GM12878 (cell line): ENCODE results near the gene POU6F2. TPM values are rescaled to one million over a fixed set of nuclear protein-coding genes. Genes with fewer than 3 reads are reported as not detected.

Source experiments
- ATAC-seq: fragments of 200-7000 bp; cut with Tn5 transposase; 3 replicates; pipeline ENCODE4 v1.9.1; 2020; ENCODE audit warnings: mild to moderate bottlenecking, moderate library complexity
- BruUV-seq: library from RNA; stranded (reverse); fragments of 400-500 nt; replicated peaks from 2 replicates; lab custom pipeline; 2021; lab: Mats Ljungman, UMichigan
- CTCF ChIA-PET: fragments of 300-600 bp; sonication (Branson Sonifier 250); formaldehyde crosslinking; extraction: SDS; loops from one replicate; lab custom pipeline; 2021; ENCODE audit warnings: inconsistent platforms; lab: Yijun Ruan, JAX
- POLR2A ChIA-PET: fragments of 350-600 bp; formaldehyde crosslinking; extraction: SDS; loops from one replicate; lab custom pipeline; 2021; ENCODE audit warnings: inconsistent platforms; lab: Charles Lee
- RAD21 ChIA-PET: fragments of 300-600 bp; sonication (Branson Sonifier 250); formaldehyde crosslinking; loops from one replicate; lab custom pipeline; 2023; ENCODE audit warnings: antibody characterized with exemption; ENCODE audit not compliant: unreplicated experiment; lab: Charles Lee
- SMC1A ChIA-PET: fragments of 300-600 bp; sonication (Branson Sonifier 250); formaldehyde crosslinking; loops from one replicate; lab custom pipeline; 2023; ENCODE audit not compliant: unreplicated experiment, uncharacterized antibody; lab: Charles Lee
- DNase-seq: peaks from one replicate; pipeline ENCODE4 v3.0.0-alpha.2; 2011; ENCODE audit warnings: low read depth, low spot score
- FAIRE-seq: peaks from 3 replicates; lab custom pipeline; 2011; peaks lifted over from hg19 to GRCh38; lab: Jason Lieb, UNC
- H2AFZ ChIP-seq: 2 replicates; pipeline ENCODE4 v1.6.0; 2011; ENCODE audit warnings: low read depth, low read length, control low read depth; ENCODE audit not compliant: control insufficient read depth
- H3K27ac ChIP-seq: 2 replicates; pipeline ENCODE4 v1.5.1; 2011; ENCODE audit warnings: control low read depth; ENCODE audit not compliant: control insufficient read depth, insufficient read depth
- H3K27me3 ChIP-seq, 2 experiments: replicated peaks in 1 of 2; 2 replicates each; pipeline versions ENCODE4 v1.6.0 to v1.6.1; 2011; ENCODE audit warnings: low read length in 1 of 2; ENCODE audit not compliant: control insufficient read depth in 2 of 2, insufficient read depth in 2 of 2
- H3K36me3 ChIP-seq, 2 experiments: 2 replicates each; pipeline ENCODE4 v1.5.1; 2011; ENCODE audit warnings: low read length in 1 of 2; ENCODE audit not compliant: control insufficient read depth in 2 of 2, insufficient read depth in 2 of 2
- H3K4me1 ChIP-seq: 2 replicates; pipeline ENCODE4 v1.6.1; 2011; ENCODE audit warnings: mild to moderate bottlenecking, low read length, moderate library complexity, mixed read lengths; ENCODE audit not compliant: control insufficient read depth, insufficient read depth
- H3K4me2 ChIP-seq: 2 replicates; pipeline ENCODE4 v1.6.0; 2011; ENCODE audit warnings: control low read depth; ENCODE audit not compliant: control insufficient read depth, insufficient read depth
- H3K4me3 ChIP-seq: fragments of 200-600 bp; sonication (generic); 2 replicates; pipeline ENCODE4 v1.5.1; 2016
- H3K79me2 ChIP-seq: 2 replicates; pipeline ENCODE4 v1.6.0; 2011; ENCODE audit warnings: low read length; ENCODE audit not compliant: control insufficient read depth, insufficient read depth
- H3K9ac ChIP-seq: 2 replicates; pipeline ENCODE4 v1.8.0; 2011; ENCODE audit warnings: low read length, control low read depth, mixed read lengths; ENCODE audit not compliant: control insufficient read depth, insufficient read depth
- H3K9me3 ChIP-seq: replicated peaks from 3 replicates; pipeline ENCODE4 v1.5.1; 2011; ENCODE audit warnings: mild to moderate bottlenecking, low read length; ENCODE audit not compliant: control insufficient read depth, insufficient read depth
- H4K20me1 ChIP-seq: 2 replicates; pipeline ENCODE4 v1.6.0; 2011; ENCODE audit not compliant: control insufficient read depth, insufficient read depth
- BACH1 ChIP-seq: fragments of 450-650 bp; IDR thresholded peaks from 2 replicates; pipeline ENCODE4 v1.6.1; 2017; ENCODE audit warnings: mild to moderate bottlenecking, borderline replicate concordance
- CREB1 ChIP-seq: IDR thresholded peaks from 2 replicates; pipeline ENCODE4 v1.6.1; 2012; ENCODE audit warnings: low read depth, mild to moderate bottlenecking, inconsistent platforms
- DPF2 ChIP-seq: fragments of 450-650 bp; IDR thresholded peaks from 2 replicates; pipeline ENCODE4 v1.6.1; 2017; ENCODE audit warnings: mild to moderate bottlenecking
- EGR1 ChIP-seq, 2 experiments: IDR thresholded peaks; 1 replicate in 1 of 2; 2 replicates in 1 of 2; pipeline ENCODE4 v1.6.1; 2011 to 2012; ENCODE audit warnings: low read depth in 2 of 2, low read length in 2 of 2, borderline replicate concordance in 1 of 2, mild to moderate bottlenecking in 1 of 2, moderate library complexity in 1 of 2
- ETV6 ChIP-seq, 2 experiments: fragments of 450-650 bp in 1 of 2; IDR thresholded peaks in 1 of 2; conservative IDR thresholded peaks in 1 of 2; 2 replicates each; pipeline ENCODE4 v1.6.1; 2014; ENCODE audit warnings: antibody characterized with exemption in 1 of 2, borderline replicate concordance in 1 of 2, low read depth in 1 of 2, mild to moderate bottlenecking in 1 of 2, moderate library complexity in 1 of 2
- FOS ChIP-seq: IDR thresholded peaks from 3 replicates; pipeline ENCODE4 v1.6.1; 2011; ENCODE audit warnings: borderline replicate concordance; ENCODE audit not compliant: insufficient read length; ENCODE audit errors: extremely low read depth
- FOXK2 ChIP-seq: fragments of 450-650 bp; IDR thresholded peaks from 2 replicates; pipeline ENCODE4 v1.6.1; 2017; ENCODE audit warnings: mild to moderate bottlenecking, moderate library complexity
- FOXM1 ChIP-seq: IDR thresholded peaks from 2 replicates; pipeline ENCODE4 v1.6.1; 2012; ENCODE audit warnings: low read depth, mild to moderate bottlenecking, inconsistent platforms, low read length, moderate library complexity
- MTA3 ChIP-seq: IDR thresholded peaks from 2 replicates; pipeline ENCODE4 v1.6.1; 2012; ENCODE audit warnings: low read length, inconsistent platforms, borderline replicate concordance
- RCOR1 ChIP-seq: conservative IDR thresholded peaks from 2 replicates; pipeline ENCODE4 v1.6.1; 2012; ENCODE audit warnings: low read depth, low read length, improper control_type of control experiment
- SIN3A ChIP-seq: IDR thresholded peaks from 2 replicates; pipeline ENCODE4 v1.6.1; 2012; ENCODE audit warnings: low read depth, low read length, improper control_type of control experiment
- SMARCA5 ChIP-seq: fragments of 450-650 bp; IDR thresholded peaks from 2 replicates; pipeline ENCODE4 v1.6.1; 2017; ENCODE audit warnings: mild to moderate bottlenecking
- SREBF1 ChIP-seq: IDR thresholded peaks from 2 replicates; pipeline ENCODE4 v1.6.1; 2012; ENCODE audit warnings: mild to moderate bottlenecking, low read length
- WRNIP1 ChIP-seq: IDR thresholded peaks from 2 replicates; pipeline ENCODE4 v1.6.1; 2011; ENCODE audit warnings: low read depth, low read length, improper control_type of control experiment, borderline replicate concordance
- ZNF217 ChIP-seq: fragments of 450-650 bp; IDR thresholded peaks from 2 replicates; pipeline ENCODE4 v1.6.1; 2017; ENCODE audit warnings: antibody characterized with exemption, mild to moderate bottlenecking
- WGBS: methylation state at CpG from one replicate; pipeline ENCODE4 v1.1.6; 2016; ENCODE audit warnings: low lambda C conversion rate; ENCODE audit not compliant: insufficient replicate concordance, insufficient coverage; ENCODE audit errors: missing lambda C conversion rate; 5-methylcytosine and 5-hydroxymethylcytosine counted together
- in situ Hi-C: fragments of 300-500 bp; cut with MboI; formaldehyde crosslinking; loops from 9 replicates; pipeline ENCODE4 v1.14.3; 2018; ENCODE audit warnings: mixed read lengths
- intact Hi-C: fragments of 100-400 bp; cut with micrococcal nuclease; formaldehyde crosslinking; loops from one replicate; pipeline ENCODE4 v1.14.2; 2022; ENCODE audit not compliant: unreplicated experiment
- polyA plus RNA-seq, 11 experiments: library from polyadenylated mRNA; depleted of rRNA in 4 of 11; unstranded in 6 of 11; stranded (reverse) in 5 of 11; fragments of >200 nt; fragmentation: Nextera tagmentation in 4 of 11; fragmentation: Illumina TruSeq in 1 of 11; extraction: Ambion mirVana in 4 of 11; extraction: Trizol in 1 of 11; gene quantifications; 1 replicate in 1 of 11; 2 replicates in 10 of 11; pipeline versions ENCODE4 v1.2.1 to v1.2.3, GENCODE V29; 2011 to 2016; ENCODE audit warnings: inconsistent platforms in 2 of 11, missing spikeins in 2 of 11, low read depth in 1 of 11
- total RNA-seq, 4 experiments: library from RNA; depleted of rRNA in 3 of 4; stranded (reverse); fragments of >200 nt in 3 of 4; fragmentation: Illumina TruSeq in 1 of 4; extraction: Trizol in 1 of 4; gene quantifications; 2 replicates each; pipeline versions ENCODE4 v1.2.1 to v1.2.3, GENCODE V29; 2013 to 2021

POU6F2 gene
- total and polyA plus RNA-seq, 10 of the 15 experiments (the other 5 are each of a cell fraction or from before 2014, with no cell fraction given): 0.10 TPM; not detected in 9

- CTCF ChIA-PET: interaction anchor here (0.7 kb wide), 1 partner anchor 9 kb away, joined by 3 read pairs; no protein-coding TSS in a partner anchor
- Histone ChIP-seq H3K4me2 (no peak overlapping the region), H2AFZ (no peak overlapping the region), H3K36me3 (no peaks in the 10 kb centered on the region), H3K9ac (no peak overlapping the region), H3K4me3 (no peak overlapping the region), H4K20me1 (no peaks in the 10 kb centered on the region), H3K79me2 (no peaks in the 10 kb centered on the region), H3K4me1 (no peaks in the 10 kb centered on the region), H3K27ac (no peak overlapping the region), H3K9me3 (no peaks in the 10 kb centered on the region), H3K27me3 (no peaks in the 10 kb centered on the region)
- BruUV-seq: no TSS peak
- DNase-seq (no peak), FAIRE-seq (no peak), ATAC-seq (no peak)
- RAD21 ChIA-PET: no interaction called here
- TF ChIP-seq EGR1 (IDR thresholded peaks at IDR 0.05; ENCODE audit: borderline replicate concordance in 1 of 2, low read depth in 2 of 2, low read length in 2 of 2): no peak
- no peak for TF ChIP-seq SREBF1
- no peak for TF ChIP-seq WRNIP1
- no peak for TF ChIP-seq SMARCA5
- TF ChIP-seq FOS: no peak
- 19% methylated on average over 2 of the region's 2 CpGs for WGBS
- in situ Hi-C loops: no loop called here
- intact Hi-C loops: no loop called here
- POLR2A ChIA-PET: no interaction called here
- SMC1A ChIA-PET: interaction anchor here (1.5 to 1.7 kb wide), 2 partner anchors 21 to 359 kb away, joined by 3 read pairs; no protein-coding TSS in a partner anchor
Measured at GRCh38 chr7:39094731-39095130, 117.0 kb downstream of the POU6F2 start.

- Histone ChIP-seq H3K9ac (no peak overlapping the region), H2AFZ (no peak overlapping the region)
- in situ Hi-C loops: no loop called here
- TF ChIP-seq SMARCA5 (no peak), SREBF1 (no peak), BACH1 (no peak), SIN3A (no peak), ZNF217 (no peak), FOXK2 (no peak), RCOR1 (no peak), FOXM1 (no peak), CREB1 (no peak), MTA3 (no peak), DPF2 (no peak), ETV6 (conservative IDR thresholded peaks at IDR 0.05 in 1 of 2, IDR thresholded peaks at IDR 0.05 in 1 of 2; ENCODE audit: borderline replicate concordance in 1 of 2, low read depth in 1 of 2) (no peak)
- TF ChIP-seq, all 136 proteins: peak for 0
- RAD21 ChIA-PET: no interaction called here
- H4K20me1 ChIP-seq: no peaks in the 10 kb centered on the region
- CTCF ChIA-PET: interaction anchor here (0.8 kb wide), 1 partner anchor 350 kb away, joined by 3 read pairs; no protein-coding TSS in a partner anchor
- H3K79me2 ChIP-seq: no peaks in the 10 kb centered on the region
- POLR2A ChIA-PET: no interaction called here
- ATAC-seq (no peak), DNase-seq (no peak), FAIRE-seq (no peak)
- H3K9me3 ChIP-seq: no peaks in the 10 kb centered on the region
- SMC1A ChIA-PET: interaction anchor here (1.5 kb wide), 1 partner anchor 358 kb away, joined by 3 read pairs; no protein-coding TSS in a partner anchor
- intact Hi-C loops: no loop called here
- 27% methylated on average over 7 of the region's 7 CpGs for WGBS
- BruUV-seq: no TSS peak
- H3K4me2 ChIP-seq: no peak overlapping the region
- no peaks in the 10 kb centered on the region for H3K36me3 ChIP-seq
- no peaks in the 10 kb centered on the region for H3K27me3 ChIP-seq
- no peak overlapping the region for H3K4me3 ChIP-seq
- no peaks in the 10 kb centered on the region for H3K4me1 ChIP-seq
- no peak overlapping the region for H3K27ac ChIP-seq
Measured at GRCh38 chr7:39095875-39096619, 118.3 kb downstream of the POU6F2 start.
